CD4-positive, alpha-beta T cell (primary cell): Measurements from ENCODE around the gene MYO1D. TPM values are rescaled to one million over a fixed set of nuclear protein-coding genes. Genes with fewer than 3 reads are reported as not detected.

Source experiments
- ATAC-seq: fragments of 200-7000 bp; cut with Tn5 transposase; one replicate; pipeline ENCODE4 v1.10.0; 2022; ENCODE audit warnings: mild to moderate bottlenecking; ENCODE audit not compliant: poor library complexity
- CTCF ChIA-PET: fragments of 350-600 bp; sonication (Branson Sonifier 250); formaldehyde crosslinking; loops from one replicate; lab custom pipeline; 2021; ENCODE audit warnings: antibody characterized with exemption, inconsistent platforms; lab: Charles Lee
- POLR2A ChIA-PET: fragments of 350-600 bp; sonication (Branson Sonifier 250); formaldehyde crosslinking; loops from one replicate; lab custom pipeline; 2021; ENCODE audit warnings: antibody characterized with exemption, inconsistent platforms; lab: Charles Lee
- DNase-seq, 14 experiments: peaks; one replicate each; pipeline ENCODE4 v3.0.0-alpha.2; 2013 to 2020; ENCODE audit warnings: mixed read lengths in 2 of 14
- H3K27ac ChIP-seq, 2 donors: one replicate each; pipeline versions ENCODE4 v1.5.1 to v1.7.0; 2013; ENCODE audit warnings: low read length in 2 of 2, low read depth in 1 of 2, mild to moderate bottlenecking in 1 of 2
- H3K27me3 ChIP-seq, 2 experiments: 1 replicate in 1 of 2; 2 replicates in 1 of 2; pipeline versions ENCODE4 v1.6.1 to v1.7.0; 2013; ENCODE audit warnings: low read length in 2 of 2, control low read depth in 1 of 2, mild to moderate bottlenecking in 1 of 2, moderate library complexity in 1 of 2; ENCODE audit not compliant: insufficient read depth in 2 of 2, control insufficient read depth in 1 of 2
- H3K36me3 ChIP-seq: one replicate; pipeline ENCODE4 v1.6.1; 2013; ENCODE audit warnings: low read length, control low read depth; ENCODE audit not compliant: insufficient read depth
- H3K4me1 ChIP-seq: one replicate; pipeline ENCODE4 v1.6.1; 2013; ENCODE audit warnings: low read length, control low read depth; ENCODE audit not compliant: insufficient read depth
- H3K4me3 ChIP-seq: one replicate; pipeline ENCODE4 v1.5.1; 2013; ENCODE audit warnings: mild to moderate bottlenecking, low read length, moderate library complexity
- H3K9me3 ChIP-seq, 2 experiments: 1 replicate in 1 of 2; 2 replicates in 1 of 2; pipeline versions ENCODE4 v1.6.1 to v1.7.0; 2013; ENCODE audit warnings: low read length in 2 of 2, mild to moderate bottlenecking in 2 of 2, control low read depth in 1 of 2, moderate library complexity in 1 of 2; ENCODE audit not compliant: control insufficient read depth in 1 of 2, insufficient read depth in 1 of 2
- H3K27ac Mint-ChIP-seq: one replicate; pipeline ENCODE4 v1.8.0; 2020; ENCODE audit warnings: mixed read lengths
- H3K27me3 Mint-ChIP-seq: one replicate; pipeline ENCODE4 v1.8.0; 2021; ENCODE audit warnings: mixed read lengths
- H3K36me3 Mint-ChIP-seq: one replicate; pipeline ENCODE4 v1.8.0; 2021; ENCODE audit warnings: low read depth, mixed read lengths
- H3K4me1 Mint-ChIP-seq: one replicate; pipeline ENCODE4 v1.8.0; 2021; ENCODE audit warnings: low read depth, mixed read lengths
- H3K4me3 Mint-ChIP-seq: one replicate; pipeline ENCODE4 v1.8.0; 2020; ENCODE audit warnings: mild to moderate bottlenecking, mixed read lengths
- H3K9me3 Mint-ChIP-seq: one replicate; pipeline ENCODE4 v1.8.0; 2020; ENCODE audit warnings: mixed read lengths
- intact Hi-C, 2 experiments: fragments of 100-400 bp; cut with DNase I in 1 of 2; cut with micrococcal nuclease in 1 of 2; formaldehyde crosslinking; loops; one replicate each; pipeline versions ENCODE4 v1.15.1 to v1.9.0; 2023 to 2025; cut with DNase I, micrococcal nuclease
- total RNA-seq, 174 experiments: library from RNA in 2 of 174; stranded (reverse) in 2 of 174; gene quantifications; one replicate each; pipeline ENCODE4 v1.2.3 and lab custom pipeline; 2021 to 2026
- TF ChIP-seq, protein P1 (sequence below): fragments of 200-600 bp; IDR thresholded peaks from one replicate; pipeline ENCODE4 v1.8.0; 2022; ENCODE audit warnings: antibody characterized with exemption, mild to moderate bottlenecking

Gene MYO1D
- total RNA-seq, 2 experiments from 2014 or later = 5.8 to 6.4 TPM

GRCh38 chr17:32756696-32757095 lies 120.2 kb downstream of the MYO1D start:
- Histone ChIP-seq H3K27ac (no peak overlapping the region), H3K4me1 (no peaks in the 10 kb centered on the region), H3K27me3 (no peaks in the 10 kb centered on the region), H3K4me3 (no peak overlapping the region), H3K9me3 (no peaks in the 10 kb centered on the region), H3K36me3 (no peaks in the 10 kb centered on the region)
- ChIA-PET CTCF (interaction anchor here (0.7 to 1.8 kb wide), 3 partner anchors 104 to 294 kb away, joined by 3 to 10 read pairs (median 3); partner anchors contain the start of gene MYO1D), POLR2A (no interaction called here)
- Mint-ChIP-seq H3K27me3 (no peaks in the 10 kb centered on the region), H3K36me3 (no peaks in the 10 kb centered on the region), H3K4me3 (no peak overlapping the region), H3K9me3 (no peaks in the 10 kb centered on the region), H3K27ac (no peak overlapping the region), H3K4me1 (peaks cover 18% of the 10 kb centered on the region)
- intact Hi-C loops = loop anchor here in 1 of 2 experiments (2.0 to 5.0 kb wide), 3 partner anchors 144 to 504 kb away; no protein-coding TSS in a partner anchor
- ATAC-seq (no peak), DNase-seq (no peak)
- TF ChIP-seq, protein P1, sequence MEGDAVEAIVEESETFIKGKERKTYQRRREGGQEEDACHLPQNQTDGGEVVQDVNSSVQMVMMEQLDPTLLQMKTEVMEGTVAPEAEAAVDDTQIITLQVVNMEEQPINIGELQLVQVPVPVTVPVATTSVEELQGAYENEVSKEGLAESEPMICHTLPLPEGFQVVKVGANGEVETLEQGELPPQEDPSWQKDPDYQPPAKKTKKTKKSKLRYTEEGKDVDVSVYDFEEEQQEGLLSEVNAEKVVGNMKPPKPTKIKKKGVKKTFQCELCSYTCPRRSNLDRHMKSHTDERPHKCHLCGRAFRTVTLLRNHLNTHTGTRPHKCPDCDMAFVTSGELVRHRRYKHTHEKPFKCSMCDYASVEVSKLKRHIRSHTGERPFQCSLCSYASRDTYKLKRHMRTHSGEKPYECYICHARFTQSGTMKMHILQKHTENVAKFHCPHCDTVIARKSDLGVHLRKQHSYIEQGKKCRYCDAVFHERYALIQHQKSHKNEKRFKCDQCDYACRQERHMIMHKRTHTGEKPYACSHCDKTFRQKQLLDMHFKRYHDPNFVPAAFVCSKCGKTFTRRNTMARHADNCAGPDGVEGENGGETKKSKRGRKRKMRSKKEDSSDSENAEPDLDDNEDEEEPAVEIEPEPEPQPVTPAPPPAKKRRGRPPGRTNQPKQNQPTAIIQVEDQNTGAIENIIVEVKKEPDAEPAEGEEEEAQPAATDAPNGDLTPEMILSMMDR = no peak

- DNase-seq (peak in 3 of 14 experiments; percentile 70 to 73 (median 72)), ATAC-seq (peak; percentile 82)
- intact Hi-C loops = loop anchor here (1.0 to 5.0 kb wide), 6 partner anchors 96 to 503 kb away; no protein-coding TSS in a partner anchor
- TF ChIP-seq, protein P1 = peak; percentile 56
- Histone ChIP-seq H3K36me3 (no peaks in the 10 kb centered on the region), H3K9me3 (no peaks in the 10 kb centered on the region), H3K4me1 (no peaks in the 10 kb centered on the region), H3K4me3 (no peak overlapping the region), H3K27ac (no peak overlapping the region), H3K27me3 (no peaks in the 10 kb centered on the region)
- Mint-ChIP-seq H3K4me1 (peaks cover 13% of the 10 kb centered on the region), H3K36me3 (no peaks in the 10 kb centered on the region), H3K4me3 (no peak overlapping the region), H3K9me3 (no peaks in the 10 kb centered on the region), H3K27ac (no peak overlapping the region), H3K27me3 (no peaks in the 10 kb centered on the region)
- ChIA-PET CTCF (interaction anchor here (0.7 to 3.1 kb wide), 4 partner anchors 15 to 292 kb away, joined by 3 to 15 read pairs (median 6); partner anchors contain the start of gene MYO1D), POLR2A (no interaction called here)
Measured at GRCh38 chr17:32755045-32755805, 121.7 kb downstream of the MYO1D start.

DNA sequence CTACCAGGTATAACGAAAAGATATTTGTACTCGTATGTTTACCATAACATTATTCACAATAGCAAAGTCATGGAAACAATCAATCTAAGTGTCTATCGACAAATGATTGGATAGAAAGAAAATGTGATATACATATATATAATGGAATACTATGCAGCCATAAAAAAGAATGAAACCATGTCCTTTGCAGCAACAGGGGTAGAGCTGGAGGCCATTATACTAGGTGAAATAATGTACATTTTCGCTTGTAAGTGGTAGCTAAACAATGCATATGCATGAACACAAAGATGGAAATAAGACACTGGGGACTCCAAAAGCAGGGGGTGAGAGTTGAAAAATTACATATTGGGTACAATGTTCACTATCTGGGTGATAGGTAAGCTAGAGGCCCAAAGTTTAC lies 124.0 kb downstream of the MYO1D start:
- H3K36me3 ChIP-seq = no peaks in the 10 kb centered on the region
- TF ChIP-seq, protein P1 = no peak
- DNase-seq (no peak), ATAC-seq (no peak)
- Mint-ChIP-seq H3K4me3 (no peak overlapping the region), H3K9me3 (no peaks in the 10 kb centered on the region), H3K27ac (no peak overlapping the region), H3K36me3 (no peaks in the 10 kb centered on the region), H3K27me3 (no peaks in the 10 kb centered on the region), H3K4me1 (no peaks in the 10 kb centered on the region)
- ChIA-PET CTCF (interaction anchor here (3.1 kb wide), 1 partner anchor 290 kb away, joined by 15 read pairs; no protein-coding TSS in a partner anchor), POLR2A (no interaction called here)
- H3K4me1 ChIP-seq = no peaks in the 10 kb centered on the region
- intact Hi-C loops = loop anchor here in 1 of 2 experiments (5.0 kb wide), 1 partner anchor 411 kb away; the partner anchor contains the start of gene C17orf75
- H3K27me3 ChIP-seq = no peaks in the 10 kb centered on the region
- H3K4me3 ChIP-seq = no peak overlapping the region
- H3K27ac ChIP-seq = no peak overlapping the region
- no peaks in the 10 kb centered on the region for H3K9me3 ChIP-seq
